ENCODE data around the gene TP53I3. TPM values are rescaled to one million over a fixed set of nuclear protein-coding genes. Genes with fewer than 3 reads are reported as not detected.

Gene TP53I3
- total RNA-seq, 1 experiment from 2014 or later = 13.9 TPM

DNA sequence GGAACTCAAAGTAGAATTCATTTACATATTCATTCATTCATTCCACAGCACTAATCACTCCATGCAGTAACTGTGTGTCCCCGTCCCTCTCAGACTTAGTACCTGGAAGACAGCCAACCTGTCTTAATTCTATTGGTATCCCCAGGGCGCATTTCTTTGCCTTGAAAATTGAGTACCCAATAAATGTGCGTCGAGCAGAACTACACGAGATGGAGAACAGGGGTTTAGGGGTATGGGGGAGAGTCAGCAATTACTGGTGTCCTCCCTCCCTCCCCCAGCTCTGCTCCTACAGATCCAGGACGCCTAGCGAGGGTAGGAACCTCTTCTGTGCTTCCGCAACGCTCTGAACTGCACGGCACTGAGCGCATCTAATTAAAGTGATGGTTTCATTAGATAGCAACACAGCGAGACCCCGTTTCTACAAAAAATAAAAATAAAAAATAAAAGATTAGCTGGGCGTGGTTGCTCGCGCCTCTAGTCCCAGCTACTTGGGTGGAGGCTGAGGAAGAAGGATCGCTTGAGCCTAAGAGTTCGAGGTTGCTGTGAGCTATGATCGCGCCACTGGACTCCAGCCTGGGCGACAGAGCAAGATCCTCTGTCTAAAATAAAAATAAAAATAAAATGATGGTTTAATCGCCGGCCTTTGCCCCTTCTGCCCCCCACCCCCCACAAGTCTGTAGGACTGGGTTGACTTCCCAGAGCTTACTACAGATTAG lies 35.7 kb downstream of the TP53I3 start:
- Mint-ChIP-seq H3K27ac (ENCODE audit: unreplicated experiment) (peak overlapping the region; percentile 63), H3K4me1 (ENCODE audit: low read depth, unreplicated experiment) (peaks cover 9% of the 10 kb centered on the region), H3K4me3 (ENCODE audit: low read depth, unreplicated experiment) (no peak overlapping the region), H3K36me3 (ENCODE audit: insufficient read depth, unreplicated experiment) (peaks cover 29% of the 10 kb centered on the region), H3K27me3 (ENCODE audit: unreplicated experiment) (no peaks in the 10 kb centered on the region), H3K9me3 (ENCODE audit: low read depth, unreplicated experiment) (no peaks in the 10 kb centered on the region)
- no TSS peak for BruUV-seq (replicated peaks)
- no peak for DNase-seq
- no peak for TF ChIP-seq CTCF (IDR thresholded peaks at IDR 0.05; ENCODE audit: unreplicated experiment)
- CTCF ChIA-PET = interaction anchor here (1.0 kb wide), 2 partner anchors 27 to 122 kb away, joined by 4 to 5 read pairs; partner anchors contain the start of genes ATAD2B and SF3B6
- intact Hi-C loops (cut with micrococcal nuclease; ENCODE audit: unreplicated experiment) = no loop called here

GRCh38 chr2:24047703-24048033 lies 37.0 kb downstream of the TP53I3 start:
- no TSS peak for BruUV-seq (replicated peaks)
- Mint-ChIP-seq H3K27me3 (ENCODE audit: unreplicated experiment) (no peaks in the 10 kb centered on the region), H3K4me3 (ENCODE audit: low read depth, unreplicated experiment) (peak overlapping the region; percentile 88), H3K27ac (ENCODE audit: unreplicated experiment) (peak overlapping the region; percentile 50), H3K9me3 (ENCODE audit: low read depth, unreplicated experiment) (no peaks in the 10 kb centered on the region), H3K4me1 (ENCODE audit: low read depth, unreplicated experiment) (peaks cover 9% of the 10 kb centered on the region), H3K36me3 (ENCODE audit: insufficient read depth, unreplicated experiment) (peaks cover 34% of the 10 kb centered on the region)
- CTCF ChIA-PET = interaction anchor here (0.5 to 1.8 kb wide), 6 partner anchors 18 to 248 kb away, joined by 3 to 13 read pairs (median 6); partner anchors contain the start of genes ATAD2B, SF3B6 and TP53I3
- no peak for DNase-seq
- TF ChIP-seq CTCF (IDR thresholded peaks at IDR 0.05; ENCODE audit: unreplicated experiment) = no peak
- intact Hi-C loops (cut with micrococcal nuclease; ENCODE audit: unreplicated experiment) = loop anchor here (2.0 kb wide), 1 partner anchor 29 kb away; the partner anchor contains the start of gene SF3B6

DNA sequence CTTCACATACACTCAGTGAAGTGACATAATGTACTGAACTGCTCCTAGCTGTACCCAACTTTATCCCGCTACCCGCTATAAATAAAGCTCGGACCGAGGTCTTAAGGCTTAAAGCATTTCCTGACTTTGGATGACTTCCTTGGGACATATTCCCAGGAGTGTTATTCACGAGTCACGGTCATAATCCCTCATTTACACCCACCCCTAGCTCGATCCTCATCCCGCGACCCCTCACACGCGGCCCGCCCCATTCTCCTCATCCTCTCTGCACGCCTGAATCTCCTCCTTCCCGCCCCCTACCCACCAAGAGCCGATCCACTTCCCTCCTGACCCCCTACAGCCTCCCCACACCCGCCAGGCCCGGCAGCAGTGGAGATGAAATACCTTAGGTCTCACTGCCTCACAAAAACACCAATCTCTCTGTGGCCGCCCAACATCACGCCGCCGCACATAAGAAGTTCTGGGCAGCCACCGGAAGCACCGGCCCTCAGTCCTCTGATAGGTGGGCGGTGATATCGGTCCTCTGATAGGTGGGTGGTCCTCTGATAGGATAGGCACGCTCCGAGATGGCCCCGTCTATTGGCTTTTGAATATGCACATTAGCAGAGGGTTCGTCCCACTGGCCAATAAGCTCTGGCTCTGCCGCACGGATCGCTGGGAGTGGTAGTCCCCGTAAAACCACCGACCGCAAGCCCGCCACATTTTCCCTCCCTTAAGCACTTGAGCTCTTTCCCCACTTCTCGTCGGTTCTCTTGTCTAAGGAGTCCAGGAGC lies 37.5 kb downstream of the TP53I3 start, which contains the start of gene WDCP:
Gene WDCP, minus strand, starts transcription at position 462 of the 773 bp plus-strand sequence. CDS start 7,897 bp downstream, outside the sequence.
- no TSS peak for BruUV-seq (replicated peaks)
- Mint-ChIP-seq H3K27ac (ENCODE audit: unreplicated experiment) (peak within 1 kb of the TSS; percentile 50), H3K27me3 (ENCODE audit: unreplicated experiment) (no peaks in the 10 kb centered on the region), H3K4me1 (ENCODE audit: low read depth, unreplicated experiment) (peaks cover 9% of the 10 kb centered on the region), H3K9me3 (ENCODE audit: low read depth, unreplicated experiment) (no peaks in the 10 kb centered on the region), H3K36me3 (ENCODE audit: insufficient read depth, unreplicated experiment) (peaks cover 34% of the 10 kb centered on the region), H3K4me3 (ENCODE audit: low read depth, unreplicated experiment) (peak within 1 kb of the TSS; percentile 88)
- intact Hi-C loops (cut with micrococcal nuclease; ENCODE audit: unreplicated experiment) = loop anchor here (2.0 kb wide), 1 partner anchor 30 kb away; the partner anchor contains the start of gene SF3B6
- DNase-seq = peak; percentile 94
- CTCF ChIA-PET = interaction anchor here (0.5 to 1.8 kb wide), 7 partner anchors 13 to 248 kb away, joined by 3 to 13 read pairs (median 4); partner anchors contain the start of genes ATAD2B, SF3B6 and TP53I3
- TF ChIP-seq CTCF (IDR thresholded peaks at IDR 0.05; ENCODE audit: unreplicated experiment) = no peak

DNA sequence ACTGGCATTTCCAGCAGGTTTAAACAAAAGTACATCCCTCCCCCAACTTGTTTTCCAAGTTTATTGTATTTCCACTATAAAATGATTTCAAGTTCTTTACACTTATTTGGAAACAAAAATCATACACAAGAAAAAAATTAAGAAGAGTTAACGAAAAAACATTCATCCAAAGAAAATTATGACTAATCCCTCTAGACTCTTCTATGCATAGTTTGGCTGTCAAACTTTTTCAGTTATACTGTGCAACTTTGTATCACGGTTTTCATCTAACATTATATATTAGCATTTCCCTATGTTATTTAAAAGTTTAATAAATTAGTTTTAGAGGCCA lies 38.1 kb downstream of the TP53I3 start:
- H3K4me3 Mint-ChIP-seq (ENCODE audit: low read depth, unreplicated experiment) = peak overlapping the region; percentile 88
- peaks cover 9% of the 10 kb centered on the region for H3K4me1 Mint-ChIP-seq (ENCODE audit: low read depth, unreplicated experiment)
- no TSS peak for BruUV-seq (replicated peaks)
- no peak overlapping the region for H3K27ac Mint-ChIP-seq (ENCODE audit: unreplicated experiment)
- no peaks in the 10 kb centered on the region for H3K9me3 Mint-ChIP-seq (ENCODE audit: low read depth, unreplicated experiment)
- TF ChIP-seq CTCF (IDR thresholded peaks at IDR 0.05; ENCODE audit: unreplicated experiment) = no peak
- peaks cover 34% of the 10 kb centered on the region for H3K36me3 Mint-ChIP-seq (ENCODE audit: insufficient read depth, unreplicated experiment)
- CTCF ChIA-PET = interaction anchor here (0.8 to 1.8 kb wide), 3 partner anchors 14 to 222 kb away, joined by 3 to 13 read pairs (median 11); partner anchors contain the start of gene ATAD2B
- DNase-seq = no peak
- no peaks in the 10 kb centered on the region for H3K27me3 Mint-ChIP-seq (ENCODE audit: unreplicated experiment)
- intact Hi-C loops (cut with micrococcal nuclease; ENCODE audit: unreplicated experiment) = loop anchor here (2.0 kb wide), 1 partner anchor 30 kb away; the partner anchor contains the start of gene SF3B6
